NCI-H146 (cell line): Measurements from ENCODE around the gene STX4.
A peak's percentile ranks its signal among the peaks of the same experiment; 100 is the strongest.

Source experiments
- DNase-seq: peaks from one replicate; lab custom pipeline; 2025; lab: John Stamatoyannopoulos, UW

Gene STX4

DNA sequence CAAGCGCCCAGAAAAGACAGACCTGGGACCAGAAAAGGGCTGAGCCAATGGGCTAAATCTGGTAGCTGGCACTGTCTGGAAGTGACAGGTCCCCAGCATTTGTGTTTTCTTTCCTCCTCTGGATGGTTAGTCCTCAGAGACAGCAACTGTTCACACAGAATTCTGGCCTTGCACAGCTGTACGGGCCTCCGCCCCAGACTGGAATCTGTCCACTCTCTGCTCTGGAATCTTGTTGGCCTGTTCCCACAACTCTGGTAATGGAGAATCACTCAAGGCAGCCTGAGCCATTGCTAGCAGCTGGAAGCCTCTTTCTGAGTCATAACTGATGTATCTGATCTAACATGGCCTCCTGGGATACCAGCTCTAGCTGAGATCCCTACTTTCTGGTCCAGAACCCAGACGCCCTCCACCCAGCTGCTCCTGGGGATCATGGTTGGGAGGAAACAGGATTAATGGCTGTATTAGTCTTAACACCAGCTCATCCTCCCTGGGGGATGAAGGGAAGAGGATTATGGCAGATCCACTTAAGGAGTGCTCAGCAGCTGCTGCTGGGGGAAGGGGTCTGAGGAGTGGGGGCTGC, 31.6 kb downstream of the STX4 start:
- no peak for DNase-seq

GRCh38 chr16:31067342-31067741, 34.0 kb downstream of the STX4 start:
- DNase-seq = no peak

DNA sequence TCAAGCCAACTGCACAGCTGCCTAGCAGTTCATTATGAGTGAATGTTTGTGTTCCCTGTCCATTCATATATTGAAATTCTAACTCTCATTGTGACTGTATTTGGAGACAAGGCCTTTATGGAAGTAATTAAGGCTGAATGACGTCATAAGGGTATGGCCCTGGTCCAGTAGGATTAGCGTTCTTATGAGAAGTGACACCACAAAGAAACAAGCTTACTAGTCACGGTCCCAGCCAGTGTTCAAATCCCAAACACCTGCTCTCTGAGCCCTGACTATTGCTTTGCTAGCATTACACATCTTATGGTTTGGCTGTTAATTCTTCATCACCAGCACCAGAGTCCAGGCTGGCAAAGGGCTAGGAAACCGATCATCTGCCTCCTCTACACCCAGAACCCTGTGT, 38.5 kb downstream of the STX4 start:
- DNase-seq = peak; percentile 32

- peak; percentile 40 for DNase-seq
Measured at GRCh38 chr16:31072540-31073141, 39.3 kb downstream of the STX4 start.

DNA sequence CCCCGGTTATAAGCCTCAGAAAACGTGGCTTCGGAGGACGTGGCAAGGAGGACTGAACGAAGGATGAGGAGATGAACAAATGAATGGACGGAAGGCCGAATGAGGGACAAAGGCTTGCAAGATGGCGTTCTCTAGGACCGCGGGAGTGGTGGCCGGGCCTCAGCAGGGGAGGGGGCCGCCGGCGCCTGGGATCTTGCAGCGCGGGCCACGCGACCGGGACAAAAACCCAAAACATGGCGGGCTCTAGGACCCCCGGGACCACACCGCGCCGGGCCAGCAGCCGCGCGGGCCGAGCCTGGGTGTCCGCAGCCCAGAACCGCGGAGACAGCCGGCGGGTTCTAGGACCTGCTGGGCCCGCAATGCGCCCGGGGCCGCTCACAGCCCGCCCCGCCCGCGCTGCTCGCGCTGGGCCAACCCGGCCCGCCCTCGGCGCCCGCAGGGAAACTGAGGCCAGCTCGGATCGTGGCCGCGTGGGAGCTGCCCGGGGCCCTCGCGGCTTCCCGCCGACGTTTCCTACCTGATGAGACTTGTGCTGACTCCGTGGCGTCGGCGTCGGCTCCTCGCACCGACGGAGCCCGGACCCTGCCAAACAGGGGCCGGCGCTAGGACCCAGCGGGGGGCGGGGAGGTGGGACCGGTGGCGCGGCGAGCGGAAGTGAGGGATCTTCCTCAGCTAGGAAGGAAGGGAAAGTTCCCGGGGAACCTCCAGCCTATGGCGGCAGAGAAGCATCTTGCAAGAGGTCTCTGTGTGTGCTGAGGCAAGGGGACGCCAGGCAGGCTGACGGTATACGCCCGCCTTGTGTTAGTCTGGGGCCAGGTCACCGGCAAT, 40.0 kb downstream of the STX4 start:
- DNase-seq = peak; percentile 94

DNA sequence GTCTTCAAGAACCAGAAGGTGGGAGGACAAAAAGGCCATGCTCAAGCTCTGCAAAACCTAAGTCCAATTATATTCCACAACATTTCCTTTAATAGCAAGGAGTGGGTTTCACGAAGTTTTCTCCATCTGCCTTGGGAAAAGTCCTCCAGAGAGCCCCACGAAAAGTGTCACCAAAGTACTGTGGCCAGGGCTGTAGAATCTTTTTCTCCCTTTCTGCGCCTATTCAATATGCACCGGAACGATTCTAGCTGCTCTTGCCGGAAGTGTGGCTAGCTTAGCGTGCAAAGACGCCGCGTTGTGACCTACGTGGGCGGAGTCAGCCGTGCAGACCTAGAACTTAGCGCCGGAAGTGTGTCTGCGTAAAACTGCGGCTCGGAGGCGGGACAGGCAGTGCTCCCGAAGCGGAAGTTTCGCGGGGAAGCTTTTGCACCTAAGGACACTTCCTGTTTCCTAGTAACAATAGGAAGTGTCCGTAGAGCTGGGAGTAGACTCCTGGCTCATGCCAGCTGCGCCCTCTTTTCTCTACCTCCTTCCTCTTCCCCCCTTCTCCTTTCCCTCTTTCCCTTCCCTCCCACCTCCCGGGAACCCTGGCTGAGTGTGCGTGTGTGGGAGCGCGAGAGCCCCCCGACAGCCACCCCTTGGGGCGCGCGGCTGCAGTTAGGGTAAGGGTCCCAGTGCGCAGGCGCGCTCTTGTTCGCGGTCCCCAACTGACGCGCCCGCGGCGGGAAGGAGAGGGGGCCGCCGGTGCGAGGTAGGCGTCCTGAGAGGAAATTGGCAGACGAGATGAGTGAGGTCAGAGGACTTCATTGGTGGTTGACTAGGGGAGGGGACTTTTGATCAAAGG, 40.8 kb downstream of the STX4 start, which contains the start of the genes ZNF646 and ZNF668:
Gene ZNF646 (plus strand): TSS at position 453 of the 844 bp plus-strand sequence. CDS start 1,903 bp downstream, outside the sequence.
Gene ZNF668 (minus strand): TSS at position 271 of the 844 bp plus-strand sequence. CDS start 9,781 bp downstream, outside the sequence.
- peak; percentile 100 for DNase-seq

DNA sequence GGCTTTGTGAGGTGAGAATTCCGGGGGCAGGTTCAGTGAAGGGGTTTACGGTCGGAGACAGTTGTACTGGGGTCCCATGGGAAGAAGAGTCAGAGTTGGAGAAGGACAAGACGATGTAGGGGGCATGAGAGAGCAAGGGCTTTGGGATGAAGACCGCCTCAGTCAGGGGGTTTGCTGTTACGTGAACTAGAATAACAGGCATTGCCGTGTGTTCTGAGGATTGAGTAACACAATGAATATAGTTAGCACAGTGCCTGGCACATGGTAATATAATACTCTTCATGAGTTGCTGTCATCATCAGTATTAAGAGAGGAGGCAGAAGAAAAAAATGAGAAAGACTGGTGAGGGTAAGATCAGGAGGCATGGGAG, 41.4 kb downstream of the STX4 start:
- DNase-seq = no peak

DNA sequence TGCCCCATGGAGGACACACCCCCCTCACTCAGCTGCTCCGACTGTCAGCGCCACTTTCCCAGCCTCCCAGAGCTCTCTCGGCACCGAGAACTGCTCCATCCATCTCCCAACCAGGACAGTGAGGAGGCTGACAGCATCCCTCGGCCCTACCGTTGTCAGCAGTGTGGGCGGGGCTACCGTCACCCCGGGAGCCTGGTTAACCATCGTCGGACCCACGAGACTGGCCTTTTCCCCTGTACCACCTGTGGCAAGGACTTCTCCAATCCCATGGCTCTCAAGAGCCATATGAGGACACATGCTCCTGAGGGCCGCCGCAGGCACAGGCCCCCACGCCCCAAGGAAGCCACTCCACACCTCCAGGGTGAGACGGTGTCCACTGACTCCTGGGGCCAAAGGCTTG, 43.0 kb downstream of the STX4 start:
- DNase-seq = no peak

- DNase-seq = no peak
Measured at GRCh38 chr16:31077024-31077423, 43.7 kb downstream of the STX4 start.

GRCh38 chr16:31077592-31078396, 44.4 kb downstream of the STX4 start:
- no peak for DNase-seq

DNA sequence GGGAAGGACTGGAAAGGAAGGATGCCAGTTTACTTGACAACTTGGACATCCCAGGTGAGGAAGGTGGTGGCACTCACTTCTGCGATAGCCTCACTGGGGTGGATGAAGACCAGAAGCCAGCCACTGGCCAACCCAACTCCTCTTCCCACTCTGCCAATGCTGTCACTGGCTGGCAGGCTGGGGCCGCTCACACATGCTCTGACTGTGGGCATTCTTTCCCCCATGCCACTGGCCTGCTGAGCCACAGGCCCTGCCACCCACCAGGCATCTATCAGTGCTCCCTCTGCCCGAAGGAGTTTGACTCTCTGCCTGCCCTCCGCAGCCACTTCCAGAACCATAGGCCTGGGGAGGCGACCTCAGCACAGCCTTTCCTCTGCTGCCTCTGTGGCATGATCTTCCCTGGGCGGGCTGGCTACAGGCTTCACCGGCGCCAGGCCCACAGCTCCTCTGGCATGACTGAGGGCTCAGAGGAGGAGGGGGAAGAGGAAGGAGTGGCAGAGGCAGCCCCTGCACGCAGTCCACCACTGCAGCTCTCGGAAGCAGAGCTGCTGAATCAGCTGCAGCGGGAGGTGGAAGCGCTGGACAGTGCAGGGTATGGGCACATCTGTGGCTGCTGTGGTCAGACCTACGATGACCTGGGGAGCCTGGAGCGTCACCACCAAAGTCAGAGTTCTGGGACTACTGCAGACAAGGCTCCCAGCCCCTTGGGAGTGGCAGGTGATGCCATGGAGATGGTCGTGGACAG, 45.4 kb downstream of the STX4 start:
- DNase-seq = no peak

DNA sequence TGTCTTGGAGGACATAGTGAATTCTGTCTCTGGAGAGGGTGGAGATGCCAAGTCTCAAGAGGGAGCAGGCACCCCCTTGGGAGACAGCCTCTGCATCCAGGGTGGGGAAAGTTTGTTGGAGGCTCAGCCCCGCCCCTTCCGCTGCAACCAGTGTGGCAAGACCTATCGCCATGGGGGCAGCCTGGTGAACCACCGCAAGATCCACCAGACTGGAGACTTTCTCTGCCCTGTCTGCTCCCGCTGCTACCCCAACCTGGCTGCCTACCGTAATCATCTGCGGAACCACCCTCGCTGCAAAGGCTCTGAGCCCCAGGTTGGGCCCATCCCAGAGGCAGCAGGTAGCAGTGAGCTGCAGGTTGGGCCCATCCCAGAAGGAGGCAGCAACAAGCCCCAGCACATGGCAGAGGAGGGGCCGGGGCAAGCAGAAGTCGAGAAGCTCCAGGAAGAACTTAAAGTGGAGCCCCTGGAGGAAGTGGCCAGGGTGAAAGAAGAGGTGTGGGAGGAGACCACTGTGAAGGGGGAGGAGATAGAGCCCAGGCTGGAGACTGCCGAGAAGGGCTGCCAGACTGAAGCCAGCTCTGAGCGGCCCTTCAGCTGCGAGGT, 46.1 kb downstream of the STX4 start:
- DNase-seq = no peak

DNA sequence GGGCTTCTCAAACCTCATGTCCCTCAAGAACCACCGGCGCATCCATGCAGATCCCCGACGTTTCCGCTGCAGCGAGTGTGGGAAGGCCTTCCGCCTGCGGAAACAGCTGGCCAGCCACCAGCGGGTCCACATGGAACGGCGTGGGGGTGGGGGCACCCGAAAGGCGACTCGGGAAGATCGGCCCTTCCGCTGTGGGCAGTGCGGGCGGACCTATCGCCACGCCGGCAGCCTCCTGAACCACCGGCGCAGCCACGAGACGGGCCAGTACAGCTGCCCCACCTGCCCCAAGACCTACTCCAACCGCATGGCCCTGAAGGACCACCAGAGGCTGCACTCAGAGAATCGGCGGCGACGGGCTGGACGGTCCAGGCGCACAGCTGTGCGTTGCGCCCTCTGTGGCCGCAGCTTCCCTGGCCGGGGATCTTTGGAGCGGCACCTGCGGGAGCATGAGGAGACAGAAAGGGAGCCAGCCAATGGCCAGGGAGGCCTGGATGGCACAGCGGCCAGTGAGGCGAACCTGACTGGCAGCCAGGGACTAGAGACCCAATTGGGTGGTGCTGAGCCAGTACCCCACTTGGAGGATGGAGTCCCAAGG, 46.8 kb downstream of the STX4 start:
- DNase-seq = no peak

GRCh38 chr16:31080756-31081419, 47.5 kb downstream of the STX4 start:
- no peak for DNase-seq

GRCh38 chr16:31081428-31082351, 48.3 kb downstream of the STX4 start:
- no peak for DNase-seq

DNA sequence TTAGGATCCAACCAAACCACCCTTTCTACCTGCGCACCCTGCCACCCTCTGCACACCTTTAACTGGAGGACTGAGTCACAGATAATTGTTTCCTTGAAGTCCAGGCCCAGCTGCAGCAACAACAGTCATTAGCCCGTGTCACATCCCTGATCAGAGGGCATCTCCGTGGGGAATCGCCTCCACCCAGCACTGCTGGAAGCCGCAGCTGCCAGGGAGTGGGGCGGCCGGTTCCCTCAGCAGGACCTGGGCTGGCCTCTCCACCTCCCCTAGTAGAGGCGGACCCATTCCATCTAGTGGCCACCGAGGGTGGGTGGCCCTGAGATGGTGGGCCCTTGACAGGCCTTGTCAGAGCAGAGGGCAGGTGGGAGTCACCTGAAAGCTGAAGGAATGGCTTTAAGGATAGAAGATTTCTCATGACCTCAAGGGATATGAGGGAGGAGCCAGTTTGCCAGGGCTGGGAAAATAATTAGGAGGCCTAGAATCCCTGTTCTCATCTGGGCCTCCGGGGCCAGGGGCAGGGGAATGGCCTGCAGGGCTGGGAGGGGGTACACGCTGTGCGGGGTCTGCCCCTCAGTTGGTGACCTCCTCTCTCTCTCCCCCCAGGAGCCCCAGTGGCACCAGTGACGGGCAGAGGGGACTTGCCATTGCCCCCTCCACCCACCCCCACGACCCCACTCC, 49.1 kb downstream of the STX4 start:
- DNase-seq = no peak

GRCh38 chr16:31083081-31083480, 49.7 kb downstream of the STX4 start:
- DNase-seq = no peak

GRCh38 chr16:31083556-31083955, 50.2 kb downstream of the STX4 start:
- DNase-seq = no peak
